HepG2 (cell line): Measurements from ENCODE around the gene CFAP43. TPM values are rescaled to one million over a fixed set of nuclear protein-coding genes. Genes with fewer than 3 reads are reported as not detected.

Experiments
- AHDC1 ChIP-seq: sonication (generic); formaldehyde crosslinking; IDR thresholded peaks from 2 replicates; pipeline ENCODE4 v1.5.1; 2020; ENCODE audit warnings: mild to moderate bottlenecking, missing genetic modification reagents, borderline replicate concordance
- E2F5 ChIP-seq: sonication (generic); formaldehyde crosslinking; conservative IDR thresholded peaks from 2 replicates; pipeline ENCODE4 v1.4.0; 2020; ENCODE audit warnings: missing genetic modification reagents
- HCFC1 ChIP-seq: fragments of 150-350 bp; IDR thresholded peaks from 2 replicates; pipeline ENCODE4 v1.6.1; 2014; ENCODE audit warnings: low read depth, low read length
- HNRNPLL ChIP-seq: fragments of 200-400 bp; formaldehyde crosslinking; IDR thresholded peaks from 2 replicates; pipeline ENCODE4 v1.6.1; 2017; ENCODE audit warnings: mild to moderate bottlenecking, low read depth, low read length; ENCODE audit not compliant: poor library complexity, severe bottlenecking
- ISL2 ChIP-seq: sonication (generic); formaldehyde crosslinking; IDR thresholded peaks from 2 replicates; pipeline ENCODE4 v1.5.0; 2020; ENCODE audit warnings: missing genetic modification reagents
- KDM2A ChIP-seq: sonication (generic); formaldehyde crosslinking; IDR thresholded peaks from 2 replicates; pipeline ENCODE4 v1.4.0; 2020; ENCODE audit warnings: low read depth, missing genetic modification reagents, borderline replicate concordance
- MED1 ChIP-seq: sonication (generic); formaldehyde crosslinking; IDR thresholded peaks from 2 replicates; pipeline ENCODE4 v1.4.0; 2020; ENCODE audit warnings: missing genetic modification reagents
- MYPOP ChIP-seq: sonication (generic); formaldehyde crosslinking; IDR thresholded peaks from 2 replicates; pipeline ENCODE4 v1.8.1; 2023; ENCODE audit warnings: mild to moderate bottlenecking, moderate library complexity, missing genetic modification reagents
- NRL ChIP-seq: sonication (generic); formaldehyde crosslinking; IDR thresholded peaks from 2 replicates; pipeline ENCODE4 v1.5.0; 2020; ENCODE audit warnings: missing genetic modification reagents, mild to moderate bottlenecking, moderate library complexity, borderline replicate concordance
- RAD21 ChIP-seq: fragments of 450-650 bp; formaldehyde crosslinking; IDR thresholded peaks from 2 replicates; pipeline ENCODE4 v1.5.0; 2020; ENCODE audit warnings: mild to moderate bottlenecking
- RXRA ChIP-seq: sonication (generic); formaldehyde crosslinking; IDR thresholded peaks from 2 replicates; pipeline ENCODE4 v1.5.1; 2020; ENCODE audit warnings: missing genetic modification reagents
- SNAI1 ChIP-seq: sonication (generic); formaldehyde crosslinking; IDR thresholded peaks from 2 replicates; pipeline ENCODE4 v1.5.0; 2020; ENCODE audit warnings: mild to moderate bottlenecking, missing genetic modification reagents, borderline replicate concordance
- SOX6 ChIP-seq, 2 experiments: fragments of 450-650 bp in 1 of 2; sonication (generic) in 1 of 2; formaldehyde crosslinking in 1 of 2; IDR thresholded peaks; 2 replicates each; pipeline versions ENCODE4 v1.4.0 to v1.6.1; 2017 to 2020; ENCODE audit warnings: antibody characterized with exemption in 1 of 2, mild to moderate bottlenecking in 1 of 2, missing genetic modification reagents in 1 of 2
- ZFP91 ChIP-seq: sonication (generic); formaldehyde crosslinking; IDR thresholded peaks from 2 replicates; pipeline ENCODE4 v1.9.0; 2022; ENCODE audit warnings: missing genetic modification reagents, mild to moderate bottlenecking, borderline replicate concordance
- ZNF124 ChIP-seq: sonication (generic); formaldehyde crosslinking; IDR thresholded peaks from 2 replicates; pipeline ENCODE4 v1.4.0; 2020; ENCODE audit warnings: missing genetic modification reagents
- polyA plus RNA-seq, 8 experiments: library from polyadenylated mRNA; depleted of rRNA in 3 of 8; stranded (reverse) in 7 of 8; unstranded in 1 of 8; fragments of >200 nt; fragmentation: Illumina TruSeq in 4 of 8; extraction: Trizol in 4 of 8; gene quantifications; 2 replicates each; pipeline versions ENCODE4 v1.2.1 to v1.2.3, GENCODE V29; 2011 to 2016; ENCODE audit warnings: low read depth in 4 of 8, missing spikeins in 1 of 8, mixed read lengths in 1 of 8; ENCODE audit not compliant: insufficient read depth in 1 of 8
- total RNA-seq, 5 experiments: library from RNA; depleted of rRNA; stranded (reverse); fragments of >200 nt; fragmentation: Illumina TruSeq; extraction: Trizol; gene quantifications; 2 replicates each; pipeline ENCODE4 v1.2.3, GENCODE V29; 2016; ENCODE audit warnings: low read depth in 1 of 5

CFAP43 gene
- total and polyA plus RNA-seq, 2 of the 13 experiments (the other 11 are each of a cell fraction or from before 2014, with no cell fraction given) = 0.24 to 0.38 TPM

- TF ChIP-seq AHDC1 = no peak
- no peak for TF ChIP-seq HCFC1
- TF ChIP-seq HNRNPLL = peak; percentile 82
- 0 out of 2 replicates have a peak, but pooled peaks have one; percentile 29 for TF ChIP-seq MED1 (CRISPR knock-in tag)
- peak; percentile 84 for TF ChIP-seq RAD21 (CRISPR knock-in tag)
- TF ChIP-seq ZFP91 (CRISPR knock-in tag) = peak; percentile 77; the same call in 1 of the 2 replicates
- no peak for TF ChIP-seq ISL2
- TF ChIP-seq RXRA (CRISPR knock-in tag) = peak; percentile 27; the same call in 1 of the 2 replicates
- peak; percentile 38; the same call in 1 of the 2 replicates for TF ChIP-seq NRL (CRISPR knock-in tag)
- TF ChIP-seq SOX6 (IDR thresholded peaks at IDR 0.05) = no peak
- TF ChIP-seq SOX6 (CRISPR knock-in tag; IDR thresholded peaks at IDR 0.05) = peak; percentile 64
- no peak for TF ChIP-seq E2F5 (CRISPR knock-in tag)
- peak; percentile 83 for TF ChIP-seq KDM2A (CRISPR knock-in tag)
- TF ChIP-seq MYPOP = 0 out of 2 replicates have a peak, but pooled peaks have one; percentile 41
- TF ChIP-seq ZNF124 (CRISPR knock-in tag) = no peak
- TF ChIP-seq SNAI1 = peak; percentile 54; the same call in 1 of the 2 replicates
Measured at GRCh38 chr10:104274762-104275721, 42.9 kb upstream of the CFAP43 start (continued).
